K562 (cell line): ENCODE data around the gene PHF1. TPM values are rescaled to one million over a fixed set of nuclear protein-coding genes. Genes with fewer than 3 reads are reported as not detected.

ENCODE experiments used
- ARID1B ChIP-seq: fragments of 450-650 bp; IDR thresholded peaks from 2 replicates; pipeline ENCODE4 v1.6.1; 2016; ENCODE audit warnings: antibody characterized with exemption, mild to moderate bottlenecking, inconsistent platforms
- ELF4 ChIP-seq: fragments of 450-650 bp; formaldehyde crosslinking; IDR thresholded peaks from 2 replicates; pipeline ENCODE4 v1.4.0; 2022; ENCODE audit warnings: missing genetic modification characterization
- ERF ChIP-seq: fragments of 450-650 bp; formaldehyde crosslinking; IDR thresholded peaks from 2 replicates; pipeline ENCODE4 v1.4.0; 2020; ENCODE audit warnings: mild to moderate bottlenecking, mixed read lengths
- ESRRB ChIP-seq: fragments of 250-450 bp; sonication (Bioruptor Pico); IDR thresholded peaks from 2 replicates; pipeline ENCODE4 v1.5.0; 2020; ENCODE audit warnings: mild to moderate bottlenecking, moderate library complexity, borderline replicate concordance
- HMG20B ChIP-seq: fragments of 250-450 bp; sonication (Bioruptor Pico); IDR thresholded peaks from 2 replicates; pipeline ENCODE4 v1.5.0; 2021; ENCODE audit warnings: mild to moderate bottlenecking
- HNRNPLL ChIP-seq: fragments of 200-400 bp; formaldehyde crosslinking; IDR thresholded peaks from 2 replicates; pipeline ENCODE4 v1.6.1; 2017; ENCODE audit warnings: low read length, low read depth, mild to moderate bottlenecking; ENCODE audit not compliant: poor library complexity, severe bottlenecking
- JUN ChIP-seq, 2 experiments: sonication (generic) in 1 of 2; formaldehyde crosslinking in 1 of 2; IDR thresholded peaks; 2 replicates each; pipeline versions ENCODE4 v1.6.1 to v1.8.0; 2012 to 2022; ENCODE audit warnings: borderline replicate concordance in 2 of 2, mild to moderate bottlenecking in 2 of 2, improper control_type of control experiment in 1 of 2, low read depth in 1 of 2, low read length in 1 of 2, missing genetic modification reagents in 1 of 2
- NFE2 ChIP-seq: IDR thresholded peaks from 2 replicates; pipeline ENCODE4 v1.6.1; 2014; ENCODE audit warnings: antibody characterized with exemption, low read depth
- RAD51 ChIP-seq: fragments of 450-650 bp; IDR thresholded peaks from 2 replicates; pipeline ENCODE4 v1.7.1; 2016; ENCODE audit warnings: low read depth, mild to moderate bottlenecking, borderline replicate concordance
- RBFOX2 ChIP-seq: fragments of 200-400 bp; formaldehyde crosslinking; IDR thresholded peaks from 2 replicates; pipeline ENCODE4 v1.6.1; 2017; ENCODE audit warnings: low read depth, mild to moderate bottlenecking, low read length, moderate library complexity
- SLC30A9 ChIP-seq: fragments of 250-450 bp; sonication (Bioruptor Pico); IDR thresholded peaks from 2 replicates; pipeline ENCODE4 v1.8.0; 2022; ENCODE audit warnings: mild to moderate bottlenecking, moderate library complexity
- SOX6 ChIP-seq: fragments of 450-650 bp; IDR thresholded peaks from 2 replicates; pipeline ENCODE4 v1.6.1; 2014; ENCODE audit warnings: mild to moderate bottlenecking
- STAG1 ChIP-seq: sonication (generic); formaldehyde crosslinking; IDR thresholded peaks from 2 replicates; pipeline ENCODE4 v1.5.0; 2020; ENCODE audit warnings: missing genetic modification reagents, borderline replicate concordance
- U2AF1 ChIP-seq: fragments of 200-400 bp; formaldehyde crosslinking; optimal IDR thresholded peaks from 2 replicates; pipeline ENCODE3; 2017; ENCODE audit warnings: mild to moderate bottlenecking, low read depth, low read length, moderate library complexity
- XRCC4 ChIP-seq: IDR thresholded peaks from one replicate; pipeline ENCODE4 v1.6.1; 2011; ENCODE audit not compliant: insufficient read depth, insufficient read length; ENCODE audit errors: extremely low read depth
- ZKSCAN1 ChIP-seq: fragments of 150-350 bp; IDR thresholded peaks from 2 replicates; pipeline ENCODE4 v1.6.1; 2016; ENCODE audit warnings: low read depth, low read length
- ZNF212 ChIP-seq: fragments of 450-650 bp; formaldehyde crosslinking; IDR thresholded peaks from 2 replicates; pipeline ENCODE4 v1.4.0; 2020; ENCODE audit warnings: mild to moderate bottlenecking
- ZNF408 ChIP-seq: fragments of 250-450 bp; sonication (Bioruptor Pico); IDR thresholded peaks from 2 replicates; pipeline ENCODE4 v1.4.0; 2020; ENCODE audit warnings: low read depth, mild to moderate bottlenecking, moderate library complexity
- polyA plus RNA-seq, 8 experiments: library from polyadenylated mRNA; depleted of rRNA in 4 of 8; stranded (reverse) in 5 of 8; unstranded in 3 of 8; fragments of >200 nt; fragmentation: Nextera tagmentation in 2 of 8; fragmentation: Illumina TruSeq in 1 of 8; extraction: Ambion mirVana in 2 of 8; extraction: Trizol in 1 of 8; gene quantifications; 2 replicates each; pipeline versions ENCODE4 v1.2.1 to v1.2.3, GENCODE V29; 2011 to 2014; ENCODE audit warnings: inconsistent platforms in 1 of 8, missing spikeins in 1 of 8
- total RNA-seq, 7 experiments: library from RNA; depleted of rRNA in 6 of 7; stranded (reverse); fragments of >200 nt in 6 of 7; fragmentation: Illumina TruSeq in 2 of 7; extraction: Trizol in 2 of 7; gene quantifications; 2 replicates each; pipeline versions ENCODE4 v1.2.1 to v1.2.3, GENCODE V29; 2011 to 2021; ENCODE audit warnings: low replicate concordance in 1 of 7
- TF ChIP-seq, protein P1 (sequence below): sonication (generic); formaldehyde crosslinking; IDR thresholded peaks from 2 replicates; pipeline ENCODE4 v1.8.0; 2023; ENCODE audit warnings: mild to moderate bottlenecking, missing genetic modification reagents
- TF ChIP-seq, protein P2 (sequence below): fragments of 250-450 bp; sonication (Bioruptor Pico); IDR thresholded peaks from 2 replicates; pipeline ENCODE4 v1.4.0; 2020; ENCODE audit warnings: mild to moderate bottlenecking, moderate library complexity, borderline replicate concordance
- TF ChIP-seq, protein P3 (sequence below): sonication (generic); formaldehyde crosslinking; IDR thresholded peaks from 2 replicates; pipeline ENCODE4 v1.8.1; 2022; ENCODE audit warnings: missing genetic modification reagents

The PHF1 gene
- total and polyA plus RNA-seq, 9 of the 15 experiments (the other 6 are each of a cell fraction or from before 2014, with no cell fraction given): 3.7 to 64.2 (median 33.7) TPM

DNA sequence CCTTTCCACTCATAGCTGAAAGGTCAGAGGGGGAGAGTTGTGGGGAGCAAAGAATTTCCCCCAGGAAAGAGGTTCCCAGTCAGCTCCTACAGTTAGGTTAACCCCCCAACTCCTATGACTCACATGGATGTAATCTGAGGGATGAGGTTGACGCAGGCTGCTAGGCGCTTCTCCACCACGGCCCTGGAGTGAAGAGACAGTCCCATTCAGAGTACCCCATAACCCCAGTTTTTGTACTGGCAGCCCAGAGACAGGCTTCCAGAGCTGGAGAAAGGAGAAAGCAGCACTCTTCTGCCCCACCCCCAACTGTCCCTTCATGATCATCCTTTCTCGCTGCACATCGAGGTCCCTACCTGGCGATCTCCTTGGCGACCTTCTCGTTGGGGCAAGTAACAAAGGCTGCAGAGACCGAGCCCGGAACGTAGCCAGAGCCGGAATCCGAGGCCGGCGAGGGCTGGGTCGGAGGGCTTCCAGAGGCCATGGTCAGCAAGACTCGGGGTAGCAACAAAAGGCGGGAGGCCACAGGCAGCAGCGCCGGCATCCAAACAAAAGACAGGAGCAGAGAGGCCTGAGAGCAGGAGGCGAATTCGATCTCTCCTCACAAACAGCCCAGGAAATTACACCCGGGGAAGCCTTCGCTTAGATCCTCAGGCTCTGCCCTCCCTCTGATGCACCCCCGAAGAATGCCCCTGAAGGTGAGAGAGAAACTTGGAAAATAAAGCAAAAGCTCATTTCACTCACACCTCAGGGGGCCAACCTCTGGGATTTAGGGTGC is 6.5 kb downstream of the PHF1 start (continued):
- TF ChIP-seq, protein P1, sequence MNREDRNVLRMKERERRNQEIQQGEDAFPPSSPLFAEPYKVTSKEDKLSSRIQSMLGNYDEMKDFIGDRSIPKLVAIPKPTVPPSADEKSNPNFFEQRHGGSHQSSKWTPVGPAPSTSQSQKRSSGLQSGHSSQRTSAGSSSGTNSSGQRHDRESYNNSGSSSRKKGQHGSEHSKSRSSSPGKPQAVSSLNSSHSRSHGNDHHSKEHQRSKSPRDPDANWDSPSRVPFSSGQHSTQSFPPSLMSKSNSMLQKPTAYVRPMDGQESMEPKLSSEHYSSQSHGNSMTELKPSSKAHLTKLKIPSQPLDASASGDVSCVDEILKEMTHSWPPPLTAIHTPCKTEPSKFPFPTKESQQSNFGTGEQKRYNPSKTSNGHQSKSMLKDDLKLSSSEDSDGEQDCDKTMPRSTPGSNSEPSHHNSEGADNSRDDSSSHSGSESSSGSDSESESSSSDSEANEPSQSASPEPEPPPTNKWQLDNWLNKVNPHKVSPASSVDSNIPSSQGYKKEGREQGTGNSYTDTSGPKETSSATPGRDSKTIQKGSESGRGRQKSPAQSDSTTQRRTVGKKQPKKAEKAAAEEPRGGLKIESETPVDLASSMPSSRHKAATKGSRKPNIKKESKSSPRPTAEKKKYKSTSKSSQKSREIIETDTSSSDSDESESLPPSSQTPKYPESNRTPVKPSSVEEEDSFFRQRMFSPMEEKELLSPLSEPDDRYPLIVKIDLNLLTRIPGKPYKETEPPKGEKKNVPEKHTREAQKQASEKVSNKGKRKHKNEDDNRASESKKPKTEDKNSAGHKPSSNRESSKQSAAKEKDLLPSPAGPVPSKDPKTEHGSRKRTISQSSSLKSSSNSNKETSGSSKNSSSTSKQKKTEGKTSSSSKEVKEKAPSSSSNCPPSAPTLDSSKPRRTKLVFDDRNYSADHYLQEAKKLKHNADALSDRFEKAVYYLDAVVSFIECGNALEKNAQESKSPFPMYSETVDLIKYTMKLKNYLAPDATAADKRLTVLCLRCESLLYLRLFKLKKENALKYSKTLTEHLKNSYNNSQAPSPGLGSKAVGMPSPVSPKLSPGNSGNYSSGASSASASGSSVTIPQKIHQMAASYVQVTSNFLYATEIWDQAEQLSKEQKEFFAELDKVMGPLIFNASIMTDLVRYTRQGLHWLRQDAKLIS (CRISPR knock-in tag): peak; percentile 60; the same call in 1 of the 2 replicates
- TF ChIP-seq ZNF408 (CRISPR knock-in tag): no peak
- TF ChIP-seq JUN (IDR thresholded peaks at IDR 0.05; ENCODE audit: borderline replicate concordance, low read depth, low read length): peak; percentile 74
- no peak; the same call in 1 of the 2 replicates for TF ChIP-seq JUN (CRISPR knock-in tag; IDR thresholded peaks at IDR 0.05; ENCODE audit: borderline replicate concordance)
- no peak for TF ChIP-seq ERF (CRISPR knock-in tag)
- no peak for TF ChIP-seq U2AF1
- TF ChIP-seq ZNF212 (CRISPR knock-in tag): no peak
- no peak for TF ChIP-seq NFE2
- no peak for TF ChIP-seq RAD51
- no peak for TF ChIP-seq ESRRB (CRISPR knock-in tag)
- no peak for TF ChIP-seq ZKSCAN1
- TF ChIP-seq ELF4 (CRISPR knock-in tag): no peak
- no peak; the same call in 1 of the 2 replicates for TF ChIP-seq STAG1 (CRISPR knock-in tag)
- TF ChIP-seq HMG20B (CRISPR knock-in tag): no peak
- TF ChIP-seq RBFOX2: no peak
- 0 out of 2 replicates have a peak, but pooled peaks have one; percentile 56 for TF ChIP-seq ARID1B
- TF ChIP-seq HNRNPLL: no peak
- TF ChIP-seq SLC30A9 (CRISPR knock-in tag): no peak
- TF ChIP-seq, protein P2, sequence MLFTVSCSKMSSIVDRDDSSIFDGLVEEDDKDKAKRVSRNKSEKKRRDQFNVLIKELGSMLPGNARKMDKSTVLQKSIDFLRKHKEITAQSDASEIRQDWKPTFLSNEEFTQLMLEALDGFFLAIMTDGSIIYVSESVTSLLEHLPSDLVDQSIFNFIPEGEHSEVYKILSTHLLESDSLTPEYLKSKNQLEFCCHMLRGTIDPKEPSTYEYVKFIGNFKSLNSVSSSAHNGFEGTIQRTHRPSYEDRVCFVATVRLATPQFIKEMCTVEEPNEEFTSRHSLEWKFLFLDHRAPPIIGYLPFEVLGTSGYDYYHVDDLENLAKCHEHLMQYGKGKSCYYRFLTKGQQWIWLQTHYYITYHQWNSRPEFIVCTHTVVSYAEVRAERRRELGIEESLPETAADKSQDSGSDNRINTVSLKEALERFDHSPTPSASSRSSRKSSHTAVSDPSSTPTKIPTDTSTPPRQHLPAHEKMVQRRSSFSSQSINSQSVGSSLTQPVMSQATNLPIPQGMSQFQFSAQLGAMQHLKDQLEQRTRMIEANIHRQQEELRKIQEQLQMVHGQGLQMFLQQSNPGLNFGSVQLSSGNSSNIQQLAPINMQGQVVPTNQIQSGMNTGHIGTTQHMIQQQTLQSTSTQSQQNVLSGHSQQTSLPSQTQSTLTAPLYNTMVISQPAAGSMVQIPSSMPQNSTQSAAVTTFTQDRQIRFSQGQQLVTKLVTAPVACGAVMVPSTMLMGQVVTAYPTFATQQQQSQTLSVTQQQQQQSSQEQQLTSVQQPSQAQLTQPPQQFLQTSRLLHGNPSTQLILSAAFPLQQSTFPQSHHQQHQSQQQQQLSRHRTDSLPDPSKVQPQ: no peak
- TF ChIP-seq SOX6: no peak
- TF ChIP-seq XRCC4: no peak
- TF ChIP-seq, protein P3, sequence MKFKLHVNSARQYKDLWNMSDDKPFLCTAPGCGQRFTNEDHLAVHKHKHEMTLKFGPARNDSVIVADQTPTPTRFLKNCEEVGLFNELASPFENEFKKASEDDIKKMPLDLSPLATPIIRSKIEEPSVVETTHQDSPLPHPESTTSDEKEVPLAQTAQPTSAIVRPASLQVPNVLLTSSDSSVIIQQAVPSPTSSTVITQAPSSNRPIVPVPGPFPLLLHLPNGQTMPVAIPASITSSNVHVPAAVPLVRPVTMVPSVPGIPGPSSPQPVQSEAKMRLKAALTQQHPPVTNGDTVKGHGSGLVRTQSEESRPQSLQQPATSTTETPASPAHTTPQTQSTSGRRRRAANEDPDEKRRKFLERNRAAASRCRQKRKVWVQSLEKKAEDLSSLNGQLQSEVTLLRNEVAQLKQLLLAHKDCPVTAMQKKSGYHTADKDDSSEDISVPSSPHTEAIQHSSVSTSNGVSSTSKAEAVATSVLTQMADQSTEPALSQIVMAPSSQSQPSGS (CRISPR knock-in tag): no peak
